ENCODE results near the gene SPIN1.

SPIN1 gene

DNA sequence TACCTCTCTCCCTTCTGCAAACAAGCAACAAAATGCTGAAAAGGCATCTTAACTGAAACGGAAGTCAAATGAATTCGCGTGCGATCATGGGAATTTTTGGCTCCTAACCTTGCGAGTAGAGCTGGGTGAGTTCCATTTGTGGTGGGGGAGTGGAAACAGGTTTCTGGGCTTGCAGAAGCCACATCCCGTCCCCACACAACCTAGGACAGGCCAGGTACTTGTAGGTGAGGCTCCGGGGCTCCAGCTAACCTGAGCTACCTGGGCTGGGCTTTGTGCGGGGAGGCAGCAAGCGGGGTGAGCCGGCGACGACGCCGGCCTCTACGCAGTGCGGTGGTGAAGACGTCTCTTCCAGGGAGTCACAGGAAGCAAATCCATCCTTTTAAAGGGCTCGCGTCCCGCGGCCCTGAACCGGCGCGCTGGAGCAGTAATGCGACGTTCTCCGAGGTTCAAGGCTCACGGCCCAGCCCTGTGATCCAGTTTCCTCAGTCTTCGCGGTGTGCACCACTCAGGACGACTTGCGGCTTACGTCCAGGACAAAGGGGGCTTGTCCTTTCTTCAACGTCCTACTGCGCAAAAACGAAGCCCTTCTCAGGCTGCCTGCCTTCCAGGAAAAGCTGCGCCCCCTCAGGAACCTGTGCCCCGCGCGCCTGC lies 567 bp upstream of the SPIN1 start:
- DNase-seq, result peak; percentile 27 to 95 (median 50)
- intact Hi-C loops (cut with DNase I), result loop anchor here (2.0 to 5.0 kb wide), 2 partner anchors 150 to 191 kb away; no protein-coding TSS in a partner anchor

DNA sequence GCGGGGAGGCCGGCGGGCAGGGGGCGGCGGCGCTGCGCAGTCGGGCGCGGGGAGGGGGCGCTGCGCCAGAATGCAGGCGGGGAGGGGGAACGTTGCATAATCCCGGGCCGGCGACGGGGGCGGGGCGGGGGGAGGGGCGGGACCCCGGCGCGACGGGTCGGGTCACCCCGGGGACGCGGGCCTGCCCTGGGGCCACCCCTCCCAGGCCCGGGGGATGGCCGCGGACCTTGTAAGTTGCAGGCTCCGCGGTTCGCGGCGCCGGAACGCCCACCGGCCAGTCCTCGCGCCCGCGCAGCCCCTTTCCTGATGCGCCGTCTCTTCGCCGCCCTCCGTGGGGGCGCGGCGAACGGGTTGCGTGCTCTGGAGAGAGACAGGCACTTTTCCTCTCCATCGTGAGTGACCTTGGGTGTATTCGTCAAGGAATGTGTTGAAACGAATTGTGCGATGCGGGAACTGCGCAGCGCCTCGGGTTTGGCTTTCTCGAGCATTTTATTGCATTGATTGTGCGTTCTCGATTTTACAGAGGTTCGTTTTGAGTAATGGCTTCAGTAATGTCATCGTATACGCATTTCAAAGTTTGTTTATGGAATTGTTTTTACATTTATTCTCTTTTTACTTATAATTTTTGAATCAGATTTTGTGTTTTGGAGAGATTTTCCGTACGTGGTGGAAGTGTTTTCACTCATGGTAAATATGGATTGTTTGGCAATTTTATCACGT lies 802 bp downstream of the SPIN1 start:
- intact Hi-C loops (cut with DNase I), result loop anchor here (2.0 to 5.0 kb wide), 2 partner anchors 152 to 190 kb away; no protein-coding TSS in a partner anchor
- peak in 9 of 10 donors; percentile 12 to 91 (median 32) for DNase-seq

DNA sequence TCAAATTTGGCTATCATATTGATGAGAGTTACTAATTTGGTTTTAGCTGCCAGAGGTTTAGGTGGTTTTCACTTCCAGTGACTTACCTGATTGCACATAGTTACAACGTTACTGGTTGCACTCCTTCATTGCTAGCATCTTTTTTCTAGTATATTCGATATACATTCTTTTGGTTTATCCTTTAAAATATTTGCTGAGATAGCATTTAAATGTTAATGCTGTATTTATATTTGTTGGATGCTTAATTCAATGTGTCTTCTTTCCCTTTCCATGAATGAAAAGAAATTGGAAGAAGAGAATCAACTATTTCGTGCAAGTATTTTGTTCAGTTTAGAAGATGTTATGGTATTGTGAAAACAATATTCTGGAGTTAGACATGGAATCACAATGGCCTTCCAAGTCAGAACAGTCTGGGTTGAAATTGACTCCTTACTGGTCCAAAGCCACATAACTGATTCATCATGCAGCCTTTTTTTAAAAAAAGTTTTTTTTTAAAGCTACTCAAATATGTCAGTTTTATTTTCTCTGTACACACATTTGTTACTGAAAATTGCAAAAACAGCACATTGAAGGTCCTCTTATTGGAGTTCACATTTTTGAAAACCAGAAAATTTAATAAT lies 2.2 kb downstream of the SPIN1 start:
- no peak for DNase-seq
- intact Hi-C loops (cut with DNase I), result no loop called here

DNA sequence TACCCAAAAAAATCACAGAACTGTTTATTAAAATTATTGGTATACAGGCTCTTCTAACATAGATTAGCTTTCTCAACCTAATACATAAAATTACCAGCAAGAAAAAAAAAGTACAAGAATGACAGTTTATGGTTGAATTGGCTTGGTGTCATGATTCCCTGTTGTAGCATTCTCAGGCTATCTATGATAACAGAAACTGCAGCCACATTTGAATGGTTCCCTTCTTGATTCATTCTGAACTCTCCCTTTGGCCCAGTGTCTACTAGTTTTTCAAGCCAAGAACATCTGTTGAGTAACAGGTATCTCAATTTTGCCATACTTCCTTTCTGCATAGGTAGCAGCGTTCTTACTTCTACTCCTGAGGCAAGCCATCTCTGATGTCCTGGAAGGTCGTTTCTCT lies 3.0 kb downstream of the SPIN1 start:
- intact Hi-C loops (cut with DNase I), result no loop called here

DNA sequence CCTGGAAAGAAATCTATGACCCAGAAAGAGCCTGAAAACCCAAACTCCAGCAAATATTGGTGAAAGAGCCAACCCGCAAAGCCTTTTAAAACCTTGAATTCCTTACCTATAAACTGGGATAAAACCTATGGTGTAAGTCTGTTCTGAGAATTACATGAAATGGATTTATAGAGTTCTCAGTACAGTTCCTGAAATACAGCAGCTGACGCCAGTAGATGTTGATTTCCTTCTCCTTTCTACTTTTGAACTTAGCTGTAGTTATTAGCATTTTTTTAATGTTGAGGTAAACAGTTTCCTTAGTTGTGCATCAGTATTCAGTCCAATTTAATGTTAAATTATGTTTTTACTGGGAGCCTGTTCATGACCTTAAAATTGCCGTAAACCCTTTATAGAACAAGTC lies 3.7 kb downstream of the SPIN1 start:
- intact Hi-C loops (cut with DNase I), result no loop called here
- no peak for DNase-seq

More for the DNA sequence above, 3.0 kb downstream of the SPIN1 start:
- DNase-seq, result no peak

DNA sequence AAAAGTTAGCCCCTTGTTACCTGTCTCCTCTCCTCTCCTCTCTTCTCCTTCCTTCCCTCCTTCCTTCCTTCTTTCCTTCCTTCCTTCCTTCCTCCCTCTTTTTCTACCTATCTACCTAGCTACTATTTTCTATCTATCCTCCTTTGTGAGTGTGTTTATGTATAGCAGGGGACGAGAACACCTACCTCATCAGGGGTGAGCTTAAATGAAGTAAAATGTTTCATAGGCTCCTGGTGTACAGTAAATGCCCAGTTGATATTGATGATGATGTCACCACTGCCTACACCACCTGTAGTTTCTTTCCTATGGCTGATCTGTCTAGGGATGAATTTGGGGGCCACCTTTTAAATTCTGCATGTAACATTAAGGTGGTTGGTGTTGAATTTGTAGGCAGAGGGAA lies 4.3 kb downstream of the SPIN1 start:
- intact Hi-C loops (cut with DNase I), result no loop called here
- DNase-seq, result no peak

DNA sequence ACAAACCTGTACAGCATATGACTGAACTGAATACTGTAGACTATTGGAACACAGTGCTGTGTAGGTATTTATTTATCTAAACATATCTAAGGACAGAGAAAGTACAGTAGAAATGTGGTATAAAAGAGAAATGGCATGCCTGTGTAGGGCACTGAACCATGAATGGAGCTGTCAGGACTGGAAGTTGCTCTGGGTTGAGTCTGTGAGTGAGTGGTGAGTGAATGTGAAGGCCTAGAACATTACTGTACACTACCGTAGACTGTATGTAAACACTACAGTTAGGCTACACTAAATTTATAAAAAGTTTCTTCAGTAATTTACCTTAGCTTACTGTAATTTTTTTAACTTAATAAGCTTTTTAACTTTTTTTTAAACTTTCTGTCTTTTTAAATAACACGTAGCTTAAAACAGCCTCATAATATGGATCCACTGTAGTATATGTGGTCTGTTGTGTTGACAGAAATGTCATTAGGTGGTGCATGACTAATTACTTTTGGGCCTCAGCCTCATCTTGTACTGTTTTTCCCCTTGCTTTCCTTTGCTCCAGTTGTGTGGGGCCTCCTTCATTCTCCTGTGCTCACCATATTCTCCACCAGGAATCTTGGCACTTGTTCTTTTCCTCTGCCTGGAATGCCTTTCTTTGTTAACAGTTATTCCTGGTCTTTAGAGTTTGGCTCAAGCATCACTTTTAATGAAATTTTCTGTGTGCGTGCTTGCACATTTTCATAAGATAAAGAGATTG lies 8.8 kb downstream of the SPIN1 start:
- intact Hi-C loops (cut with DNase I), result loop anchor here (5.0 kb wide), 1 partner anchor 80 kb away; no protein-coding TSS in a partner anchor
- DNase-seq, result no peak

DNA sequence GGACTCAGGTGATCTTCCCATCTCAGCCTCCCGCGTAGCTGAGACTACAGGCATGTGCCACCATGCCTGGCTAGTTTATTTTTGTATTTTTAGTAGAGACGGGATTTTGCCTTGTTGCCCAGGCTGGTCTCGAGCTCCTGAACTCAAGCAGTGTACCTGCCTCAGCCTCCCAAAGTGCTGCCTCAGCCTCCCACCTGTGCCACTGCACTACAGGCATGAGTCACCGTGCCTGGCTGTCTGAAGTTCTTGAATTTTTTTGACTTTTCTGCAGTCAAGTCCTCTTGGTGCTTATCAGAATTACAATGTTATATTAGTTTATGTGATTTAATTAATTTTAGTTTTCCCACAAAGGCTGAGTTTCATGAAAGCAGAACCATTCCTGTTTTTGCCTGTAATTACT lies 9.8 kb downstream of the SPIN1 start:
- DNase-seq, result no peak
- intact Hi-C loops (cut with DNase I), result loop anchor here (5.0 kb wide), 1 partner anchor 79 kb away; no protein-coding TSS in a partner anchor

DNA sequence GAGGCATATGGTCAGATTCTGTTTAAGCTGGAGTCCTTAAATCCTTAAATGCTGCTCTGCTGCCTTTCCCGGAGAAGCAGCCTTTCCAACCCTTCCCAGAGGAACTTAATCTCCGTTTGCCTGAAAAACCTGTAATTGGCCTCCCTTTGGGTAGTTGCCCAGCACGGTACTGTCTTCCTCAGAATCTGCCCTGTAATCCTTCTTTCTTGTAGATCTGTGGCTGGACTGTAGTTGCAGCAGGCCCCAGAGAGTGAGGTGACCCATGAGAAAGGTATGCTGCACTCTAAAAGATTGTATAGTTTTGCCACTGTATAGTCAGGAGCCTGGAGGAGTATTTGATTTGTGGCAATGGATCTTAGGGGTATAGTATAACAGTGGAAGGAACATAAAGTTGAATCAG lies 11.7 kb downstream of the SPIN1 start:
- intact Hi-C loops (cut with DNase I), result loop anchor here (5.0 kb wide), 1 partner anchor 77 kb away; no protein-coding TSS in a partner anchor

DNA sequence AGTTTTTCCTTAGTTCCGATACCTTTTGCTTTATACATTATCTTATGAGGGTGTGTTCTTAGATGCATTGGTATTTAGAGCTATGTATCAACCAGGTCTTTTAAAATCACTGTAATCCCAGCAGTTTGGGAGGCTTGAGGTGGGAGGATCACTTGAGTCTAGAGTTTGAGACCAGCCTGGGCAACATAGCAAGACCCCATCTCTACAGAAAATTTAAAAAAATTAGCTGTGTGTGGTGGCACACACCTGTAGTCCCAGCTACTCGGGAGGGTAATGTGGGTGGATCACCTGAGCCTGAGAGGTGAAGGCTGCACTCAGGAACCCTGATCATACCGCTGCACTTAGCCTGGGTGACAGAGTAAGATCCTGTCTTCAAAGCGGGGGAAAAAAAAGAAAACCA lies 15.1 kb downstream of the SPIN1 start:
- intact Hi-C loops (cut with DNase I), result no loop called here
- no peak for DNase-seq

More for the DNA sequence above, 11.7 kb downstream of the SPIN1 start:
- no peak for DNase-seq

DNA sequence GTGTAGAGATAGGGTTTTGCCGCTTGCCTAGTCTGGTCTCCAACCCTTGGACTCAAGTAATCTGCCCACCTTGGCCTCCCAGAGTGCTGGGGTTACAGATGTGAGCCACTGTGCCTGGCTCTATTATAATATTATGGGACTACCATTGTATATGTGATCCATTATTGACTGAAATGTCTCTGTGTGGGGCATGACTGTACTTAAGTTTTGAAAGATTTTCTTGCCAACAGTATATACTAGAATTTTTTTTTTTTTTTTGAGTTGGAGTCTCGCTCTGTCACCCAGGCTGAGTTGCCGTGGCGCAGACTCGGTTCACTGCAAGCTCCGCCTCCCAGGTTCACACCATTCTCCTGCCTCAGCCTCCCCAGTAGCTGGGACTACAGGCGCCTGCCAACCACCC lies 17.8 kb downstream of the SPIN1 start:
- intact Hi-C loops (cut with DNase I), result no loop called here

DNA sequence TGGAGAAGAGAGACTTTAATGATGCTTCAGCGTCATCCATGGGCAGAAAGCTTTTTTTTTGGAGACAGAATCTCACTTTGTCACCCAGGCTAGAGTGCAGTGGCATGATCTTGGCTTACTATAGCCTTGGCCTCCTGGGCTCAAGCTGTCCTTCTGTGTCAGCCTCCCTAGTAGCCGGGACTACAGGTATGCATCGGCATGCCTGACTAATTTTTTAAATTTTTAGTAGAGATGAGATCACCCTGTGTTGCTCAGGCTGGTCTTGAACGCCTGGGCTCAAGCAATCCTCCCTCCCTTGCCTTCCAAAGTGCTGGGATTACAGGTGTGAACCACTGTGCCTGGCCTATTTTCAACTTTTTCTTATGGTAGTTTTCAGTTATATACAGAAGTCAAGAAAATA lies 23.2 kb downstream of the SPIN1 start:
- no peak for DNase-seq
- intact Hi-C loops (cut with DNase I), result no loop called here

More for the DNA sequence above, 17.8 kb downstream of the SPIN1 start:
- DNase-seq, result no peak

DNA sequence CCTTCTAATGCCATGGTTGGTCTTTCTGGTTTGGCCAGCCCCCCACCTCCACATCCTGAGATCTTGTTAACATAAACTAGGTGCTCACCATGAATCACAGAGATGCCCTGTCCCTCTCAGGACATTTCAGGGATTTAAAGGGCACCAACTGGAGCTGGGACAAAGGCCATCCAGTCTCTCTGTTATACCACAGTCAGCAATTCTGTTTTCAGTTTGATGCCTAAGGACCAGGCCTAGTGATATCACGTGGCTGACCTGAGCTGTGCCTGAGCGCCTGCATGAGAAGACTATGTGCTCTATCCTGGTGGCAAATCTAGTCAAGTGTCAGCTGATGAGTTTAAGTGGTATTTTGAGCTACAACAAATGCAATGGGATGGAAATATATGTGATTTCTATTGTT lies 26.1 kb downstream of the SPIN1 start:
- no peak for DNase-seq
- intact Hi-C loops (cut with DNase I), result no loop called here

DNA sequence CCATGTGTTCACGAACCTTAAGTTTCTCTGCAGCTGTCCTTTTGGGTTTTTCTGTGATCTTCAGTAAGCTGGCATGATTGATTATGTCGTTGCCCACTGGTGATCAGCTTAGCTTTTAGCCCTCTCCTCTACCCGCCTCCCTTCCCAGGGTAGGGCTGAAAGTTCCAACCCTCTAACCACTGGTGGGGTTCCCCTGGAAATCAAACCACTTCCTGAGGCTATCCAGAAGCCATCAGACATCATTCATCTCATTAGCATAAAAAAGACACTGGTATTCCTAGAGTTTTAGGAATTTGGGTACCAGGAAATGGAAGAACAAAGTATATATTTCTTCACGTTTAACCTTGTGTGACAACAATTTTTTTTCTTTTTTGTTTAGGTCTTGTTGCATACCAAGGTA lies 29.8 kb downstream of the SPIN1 start:
- DNase-seq, result no peak
- intact Hi-C loops (cut with DNase I), result no loop called here

DNA sequence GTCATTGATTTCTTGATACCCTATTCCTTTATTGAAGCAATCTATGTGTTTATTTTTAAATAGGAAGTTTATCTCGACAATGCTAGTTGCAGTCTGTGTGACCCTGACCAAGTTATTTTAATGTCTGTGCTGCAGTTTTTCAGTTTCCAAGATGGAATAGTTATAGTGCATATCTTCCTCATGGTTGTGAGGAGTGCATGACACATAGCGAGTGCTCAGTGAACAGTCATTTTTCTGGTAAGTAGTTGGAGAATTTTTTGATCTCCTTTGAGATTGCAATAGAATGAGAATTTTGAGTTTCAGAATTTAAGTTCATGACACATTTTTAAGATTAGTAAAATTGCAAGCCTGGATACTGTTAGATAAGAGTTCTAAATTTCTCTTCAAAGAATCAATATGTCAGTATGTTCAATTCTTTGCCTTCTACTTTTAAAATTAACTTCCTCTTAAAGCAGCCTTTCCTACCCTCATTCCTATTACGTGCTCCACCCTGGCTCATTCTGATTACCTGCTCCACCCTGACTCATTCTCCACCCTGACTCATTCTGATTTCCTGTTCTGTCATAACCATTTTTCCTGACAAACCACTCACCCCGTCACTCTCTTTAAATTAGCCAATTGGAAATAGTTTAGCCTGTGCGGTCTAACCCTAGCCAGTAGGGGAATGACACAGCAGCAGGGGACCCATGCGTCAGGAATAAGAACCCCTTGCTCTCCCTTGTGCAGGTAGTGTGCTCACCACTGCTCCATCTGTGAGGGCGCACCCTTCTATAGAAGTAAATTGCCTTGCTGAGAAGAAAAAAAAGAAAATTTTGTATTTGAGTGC lies 30.7 kb downstream of the SPIN1 start:
- DNase-seq, result no peak
- intact Hi-C loops (cut with DNase I), result no loop called here

DNA sequence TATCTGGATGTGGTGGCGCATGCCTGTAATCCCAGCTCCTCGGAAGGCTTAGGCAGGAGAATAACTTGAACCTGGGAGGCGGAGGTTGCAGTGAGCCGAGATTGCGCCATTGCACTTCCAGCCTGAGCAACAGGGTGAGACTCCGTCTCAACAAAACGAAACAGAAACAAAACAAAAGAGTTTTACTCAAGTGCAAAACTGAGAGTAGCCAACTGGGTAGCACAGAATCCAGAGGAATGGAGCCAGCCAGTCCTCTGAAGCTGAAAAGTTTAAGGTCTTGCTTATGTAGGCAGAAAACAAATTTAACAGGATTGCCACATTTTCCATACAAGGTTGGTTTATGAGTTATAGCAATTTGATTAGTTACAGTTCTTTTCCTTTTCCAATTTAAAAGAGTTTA lies 32.0 kb downstream of the SPIN1 start:
- intact Hi-C loops (cut with DNase I), result no loop called here
- no peak for DNase-seq

DNA sequence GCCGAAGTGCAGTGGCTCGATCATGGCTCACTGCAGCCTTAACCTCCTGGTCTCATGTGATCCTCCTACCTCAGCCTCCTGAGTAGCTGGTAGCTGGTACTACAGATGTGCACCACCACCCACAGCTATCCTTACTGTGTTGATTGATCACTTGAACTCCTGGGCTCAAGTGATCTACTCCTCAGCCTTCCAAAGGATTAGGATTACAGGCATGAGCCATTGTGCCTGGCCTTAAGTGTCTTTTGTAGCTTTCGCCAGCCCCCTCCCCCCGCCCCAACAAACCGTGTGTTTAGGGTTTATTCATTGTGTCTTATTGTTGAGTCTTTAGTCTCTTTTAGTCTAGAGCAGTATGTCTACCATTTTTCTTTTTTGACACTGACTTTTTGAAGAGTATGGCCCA lies 33.1 kb downstream of the SPIN1 start:
- DNase-seq, result no peak
- intact Hi-C loops (cut with DNase I), result no loop called here

DNA sequence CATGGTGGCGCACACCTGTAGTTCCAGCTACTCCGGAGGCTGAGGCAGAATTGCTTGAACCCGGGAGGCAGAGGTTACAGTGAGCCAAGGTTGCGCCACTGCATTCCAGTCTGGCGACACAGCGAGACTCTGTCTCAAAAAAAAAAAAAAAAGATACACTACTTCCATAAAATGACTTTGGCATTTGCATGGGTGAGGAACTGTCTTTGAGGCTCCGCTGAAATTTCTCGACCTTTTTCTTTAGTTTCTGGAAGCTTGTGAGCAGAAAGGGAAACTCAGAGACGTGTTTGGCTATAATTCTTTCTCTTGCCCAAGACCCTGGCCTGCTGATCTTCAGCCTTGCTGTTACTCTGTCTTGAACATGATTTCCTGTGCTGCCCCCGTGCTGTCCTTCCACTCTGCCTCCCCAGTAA lies 37.3 kb downstream of the SPIN1 start:
- DNase-seq, result no peak
- intact Hi-C loops (cut with DNase I), result no loop called here

DNA sequence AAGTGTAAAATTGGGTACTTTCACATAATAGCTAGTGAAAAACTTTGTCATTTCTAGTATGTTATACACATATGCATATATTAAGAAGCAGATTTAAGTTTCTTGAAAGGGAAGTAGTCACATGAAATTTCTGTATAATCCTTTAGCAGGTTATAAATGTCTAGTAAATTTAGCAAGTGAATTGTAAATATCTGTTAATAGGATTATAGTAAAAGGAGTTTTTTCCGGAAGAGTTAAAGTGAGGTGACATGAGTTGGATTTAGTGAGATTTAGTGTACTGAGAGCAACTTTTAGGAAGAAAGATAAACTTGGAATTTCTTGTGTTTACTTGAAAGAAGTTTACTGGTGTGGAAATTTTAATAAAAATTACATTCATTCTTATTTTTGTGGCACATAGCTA lies 38.4 kb downstream of the SPIN1 start:
- intact Hi-C loops (cut with DNase I), result no loop called here
- DNase-seq, result no peak

Measured in posterior cingulate gyrus (tissue), 11 donors.